KMS-11 (cell line): ENCODE data around the gene RRP8.

Source experiments
- H2AFZ ChIP-seq: fragments of 200-600 bp; sonication (generic); 2 replicates; pipeline ENCODE4 v1.6.1; 2016; ENCODE audit warnings: antibody characterized with exemption, mixed run types, low read depth
- H3K27ac ChIP-seq: fragments of 200-600 bp; sonication (generic); 2 replicates; pipeline ENCODE4 v1.6.1; 2016; ENCODE audit warnings: mild to moderate bottlenecking, mixed run types
- H3K27me3 ChIP-seq: fragments of 200-600 bp; sonication (generic); 2 replicates; pipeline ENCODE4 v1.6.1; 2017; ENCODE audit warnings: mild to moderate bottlenecking, low read depth, mixed run types, moderate library complexity; ENCODE audit not compliant: insufficient read depth
- H3K36me3 ChIP-seq: fragments of 200-600 bp; sonication (generic); 2 replicates; pipeline ENCODE4 v1.6.1; 2017; ENCODE audit warnings: mild to moderate bottlenecking, mixed run types; ENCODE audit not compliant: insufficient read depth
- H3K4me1 ChIP-seq: fragments of 200-600 bp; sonication (generic); 2 replicates; pipeline ENCODE4 v1.6.1; 2016; ENCODE audit warnings: mild to moderate bottlenecking, low read depth, mixed run types; ENCODE audit not compliant: poor library complexity, severe bottlenecking
- H3K4me2 ChIP-seq: fragments of 200-600 bp; sonication (generic); 2 replicates; pipeline ENCODE4 v1.7.0; 2016; ENCODE audit warnings: mild to moderate bottlenecking, mixed run types
- H3K4me3 ChIP-seq: fragments of 200-600 bp; sonication (generic); IDR thresholded peaks from 2 replicates; pipeline ENCODE4 v1.6.1; 2017; ENCODE audit warnings: low read depth, low read length, mixed read lengths; ENCODE audit not compliant: insufficient read depth
- H3K79me2 ChIP-seq: fragments of 200-600 bp; sonication (generic); 2 replicates; pipeline ENCODE4 v1.6.1; 2016; ENCODE audit warnings: low read depth, mixed run types; ENCODE audit not compliant: insufficient read depth
- H3K9ac ChIP-seq: fragments of 200-600 bp; sonication (generic); 2 replicates; pipeline ENCODE4 v1.6.1; 2016; ENCODE audit warnings: mild to moderate bottlenecking, mixed run types
- H4K20me1 ChIP-seq: fragments of 200-600 bp; sonication (generic); 2 replicates; pipeline ENCODE4 v1.6.1; 2016; ENCODE audit warnings: mild to moderate bottlenecking, mixed run types; ENCODE audit not compliant: insufficient read depth
- TF ChIP-seq, protein P1 (sequence below): fragments of 200-600 bp; sonication (generic); conservative IDR thresholded peaks from 2 replicates; pipeline ENCODE4 v1.6.1; 2017; ENCODE audit warnings: low read depth, mild to moderate bottlenecking, antibody characterized with exemption, low read length, moderate library complexity, mixed read lengths

The RRP8 gene

DNA sequence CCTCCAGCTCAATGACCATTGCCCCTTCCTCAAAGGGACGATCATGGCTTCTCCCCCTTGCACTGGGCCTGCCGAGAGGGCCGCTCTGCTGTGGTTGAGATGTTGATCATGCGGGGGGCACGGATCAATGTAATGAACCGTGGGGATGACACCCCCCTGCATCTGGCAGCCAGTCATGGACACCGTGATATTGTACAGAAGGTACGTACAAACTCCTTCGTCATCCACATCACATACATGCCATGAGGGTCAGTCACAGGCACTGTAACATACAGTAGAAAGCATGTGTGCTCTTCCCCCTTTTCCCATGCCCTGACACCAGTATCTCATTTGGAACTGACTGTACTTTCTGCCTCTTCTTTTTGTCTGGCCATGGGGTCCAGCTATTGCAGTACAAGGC is 4.6 kb upstream of the RRP8 start:
- Histone ChIP-seq H3K27me3 (no peaks in the 10 kb centered on the region), H2AFZ (no peak overlapping the region), H4K20me1 (no peaks in the 10 kb centered on the region), H3K9ac (no peak overlapping the region), H3K4me2 (peak overlapping the region; percentile 96; the same call in 1 of the 2 replicates), H3K79me2 (peaks cover 40% of the 10 kb centered on the region), H3K27ac (peak overlapping the region; percentile 48; the same call in 1 of the 2 replicates), H3K4me1 (peaks cover 56% of the 10 kb centered on the region), H3K4me3 (no peak overlapping the region), H3K36me3 (no peaks in the 10 kb centered on the region)
- TF ChIP-seq, protein P1, sequence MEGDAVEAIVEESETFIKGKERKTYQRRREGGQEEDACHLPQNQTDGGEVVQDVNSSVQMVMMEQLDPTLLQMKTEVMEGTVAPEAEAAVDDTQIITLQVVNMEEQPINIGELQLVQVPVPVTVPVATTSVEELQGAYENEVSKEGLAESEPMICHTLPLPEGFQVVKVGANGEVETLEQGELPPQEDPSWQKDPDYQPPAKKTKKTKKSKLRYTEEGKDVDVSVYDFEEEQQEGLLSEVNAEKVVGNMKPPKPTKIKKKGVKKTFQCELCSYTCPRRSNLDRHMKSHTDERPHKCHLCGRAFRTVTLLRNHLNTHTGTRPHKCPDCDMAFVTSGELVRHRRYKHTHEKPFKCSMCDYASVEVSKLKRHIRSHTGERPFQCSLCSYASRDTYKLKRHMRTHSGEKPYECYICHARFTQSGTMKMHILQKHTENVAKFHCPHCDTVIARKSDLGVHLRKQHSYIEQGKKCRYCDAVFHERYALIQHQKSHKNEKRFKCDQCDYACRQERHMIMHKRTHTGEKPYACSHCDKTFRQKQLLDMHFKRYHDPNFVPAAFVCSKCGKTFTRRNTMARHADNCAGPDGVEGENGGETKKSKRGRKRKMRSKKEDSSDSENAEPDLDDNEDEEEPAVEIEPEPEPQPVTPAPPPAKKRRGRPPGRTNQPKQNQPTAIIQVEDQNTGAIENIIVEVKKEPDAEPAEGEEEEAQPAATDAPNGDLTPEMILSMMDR, result no peak

DNA sequence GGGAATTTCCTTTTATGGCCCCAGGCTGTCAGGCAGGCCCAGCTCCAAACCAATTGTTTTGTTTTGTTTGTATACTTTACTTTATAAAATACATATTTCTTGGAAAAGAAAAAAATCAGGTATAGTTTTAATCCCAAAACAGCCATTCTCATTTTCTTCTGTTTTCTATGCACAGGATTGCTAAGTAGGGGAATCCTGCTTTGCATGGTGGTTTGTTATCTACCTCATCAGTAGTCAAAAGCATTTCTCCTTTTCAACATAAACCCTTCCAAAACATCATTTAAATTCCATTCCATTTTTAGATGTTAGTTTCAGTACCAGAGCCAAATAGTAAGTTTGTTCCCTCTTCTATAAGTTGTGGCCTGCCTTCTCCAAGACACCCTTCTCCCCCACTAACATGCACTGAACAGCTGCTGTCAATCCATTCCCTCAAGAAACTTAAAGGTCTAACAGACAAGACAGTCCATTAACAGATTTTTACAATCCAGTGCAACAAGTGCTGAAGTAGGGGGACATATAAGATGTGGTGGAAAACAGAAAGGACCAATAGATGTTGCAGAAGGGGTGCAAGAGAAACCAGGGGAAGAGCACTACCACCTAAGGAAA is 3.9 kb upstream of the RRP8 start:
- Histone ChIP-seq H4K20me1 (no peaks in the 10 kb centered on the region), H3K27ac (peak overlapping the region; percentile 48), H2AFZ (no peak overlapping the region), H3K4me2 (peak overlapping the region; percentile 96), H3K79me2 (peaks cover 47% of the 10 kb centered on the region), H3K4me3 (no peak overlapping the region), H3K36me3 (no peaks in the 10 kb centered on the region), H3K27me3 (no peaks in the 10 kb centered on the region), H3K9ac (no peak overlapping the region), H3K4me1 (peaks cover 55% of the 10 kb centered on the region)
- TF ChIP-seq, protein P1, result no peak

DNA sequence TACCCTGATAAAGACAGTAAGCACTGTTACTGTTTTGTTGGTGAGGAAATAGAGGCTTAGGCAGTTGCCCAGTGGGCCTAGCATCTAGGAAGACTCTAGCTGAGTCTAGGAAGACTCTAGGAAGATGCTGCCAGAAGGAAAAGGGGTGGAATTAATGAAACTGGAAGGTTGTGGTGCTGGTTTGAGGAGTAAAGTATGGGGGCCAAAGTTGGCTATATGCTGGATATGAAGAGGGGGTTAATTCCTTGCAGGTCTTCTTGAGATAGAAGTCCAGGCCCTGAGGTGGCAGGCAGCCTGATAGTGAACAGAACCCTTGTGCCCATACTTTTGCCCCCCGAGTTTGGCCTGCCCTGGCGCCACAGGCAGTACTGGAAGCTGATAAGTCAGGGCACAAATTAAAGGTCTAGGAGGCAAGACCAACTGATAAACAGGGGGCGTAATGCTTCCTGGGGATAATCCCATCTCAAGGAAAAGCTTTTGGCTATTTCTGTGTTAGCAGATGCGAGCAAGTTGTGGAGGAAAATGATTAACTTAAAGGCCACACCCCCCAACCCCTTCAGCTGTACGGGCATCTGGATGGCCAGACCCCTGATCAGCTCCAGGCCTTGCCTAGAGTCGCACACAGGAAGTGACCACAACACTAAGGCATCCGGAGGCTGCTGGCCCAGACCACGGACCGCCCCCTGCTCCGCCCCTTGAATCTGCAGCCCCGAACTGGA is 3.2 kb upstream of the RRP8 start:
- Histone ChIP-seq H4K20me1 (no peaks in the 10 kb centered on the region), H3K4me2 (peak overlapping the region; percentile 96), H3K9ac (no peak overlapping the region), H3K27me3 (no peaks in the 10 kb centered on the region), H3K4me1 (peaks cover 61% of the 10 kb centered on the region), H3K36me3 (no peaks in the 10 kb centered on the region; the same call in 1 of the 2 replicates), H3K27ac (peak overlapping the region; percentile 48), H2AFZ (no peak overlapping the region), H3K4me3 (no peak overlapping the region), H3K79me2 (peaks cover 52% of the 10 kb centered on the region)
- TF ChIP-seq, protein P1, result no peak

DNA sequence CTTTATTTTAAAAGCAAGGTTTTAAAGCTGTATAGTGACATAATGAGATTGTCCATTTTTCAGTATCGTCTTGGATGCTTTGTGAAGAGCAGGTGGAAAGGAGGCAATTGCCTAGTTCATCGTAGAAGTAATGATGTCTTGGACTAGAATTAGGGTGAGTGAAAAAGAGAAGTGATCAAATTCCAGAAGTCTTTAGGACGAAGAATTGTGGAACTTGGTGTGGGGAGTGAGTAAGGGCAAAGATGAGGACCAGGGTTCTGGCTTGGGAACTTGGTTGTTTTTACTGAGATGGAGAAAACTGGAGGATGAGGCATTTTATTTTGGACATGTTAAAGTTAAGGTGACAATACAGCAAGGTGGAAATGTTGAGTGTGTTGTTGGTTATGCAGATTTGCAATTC is 1.4 kb upstream of the RRP8 start:
- Histone ChIP-seq H3K4me2 (peak overlapping the region; percentile 97), H2AFZ (no peak overlapping the region), H3K27me3 (no peaks in the 10 kb centered on the region), H3K4me3 (no peak overlapping the region), H3K27ac (peak overlapping the region; percentile 56), H3K79me2 (peaks cover 58% of the 10 kb centered on the region), H3K4me1 (peaks cover 51% of the 10 kb centered on the region), H3K36me3 (no peaks in the 10 kb centered on the region; the same call in 1 of the 2 replicates), H4K20me1 (no peaks in the 10 kb centered on the region), H3K9ac (peak overlapping the region; percentile 84; the same call in 1 of the 2 replicates)
- TF ChIP-seq, protein P1, result no peak
